Measurements from ENCODE around the gene MEGF10.

Gene MEGF10

GRCh38 chr5:127367946-127368465 lies 77.4 kb downstream of the MEGF10 start:
- no peak for TF ChIP-seq CTCF (IDR thresholded peaks at IDR 0.05; ENCODE audit: insufficient read depth, low read length, poor library complexity, severe bottlenecking)
- DNase-seq (ENCODE audit: extremely low read depth, insufficient read length) = no peak
- Histone ChIP-seq H3K36me3 (ENCODE audit: control insufficient read depth, insufficient read depth, low read length) (no peaks in the 10 kb centered on the region), H3K27me3 (replicated peaks; ENCODE audit: control insufficient read depth, insufficient read depth, low read length) (no peaks in the 10 kb centered on the region; the same call in 1 of the 2 replicates), H3K4me3 (replicated peaks; ENCODE audit: low read depth, low read length) (no peak overlapping the region)

DNA sequence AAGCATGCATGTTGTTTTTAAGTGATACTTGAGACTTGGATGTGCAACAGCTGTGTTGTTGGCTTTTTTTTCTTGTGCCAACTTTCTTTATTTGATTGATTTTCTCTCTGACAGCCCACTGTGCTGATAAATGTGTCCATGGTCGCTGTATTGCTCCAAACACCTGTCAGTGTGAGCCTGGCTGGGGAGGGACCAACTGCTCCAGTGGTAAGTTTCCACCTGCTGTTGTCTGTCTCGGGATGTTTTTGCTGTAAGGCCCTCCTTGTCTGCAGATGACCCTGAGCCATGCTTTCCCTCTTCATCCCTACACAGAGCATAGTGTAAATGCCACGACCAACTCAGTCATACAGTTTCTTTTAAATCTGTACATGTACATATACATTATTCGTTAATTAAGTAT lies 79.2 kb downstream of the MEGF10 start:
- H3K36me3 ChIP-seq (ENCODE audit: control insufficient read depth, insufficient read depth, low read length) = no peaks in the 10 kb centered on the region
- H3K27me3 ChIP-seq (replicated peaks; ENCODE audit: control insufficient read depth, insufficient read depth, low read length) = no peaks in the 10 kb centered on the region; the same call in 1 of the 2 replicates
- DNase-seq (ENCODE audit: extremely low read depth, insufficient read length) = no peak
- H3K4me3 ChIP-seq (replicated peaks; ENCODE audit: low read depth, low read length) = no peak overlapping the region
- no peak for TF ChIP-seq CTCF (IDR thresholded peaks at IDR 0.05; ENCODE audit: insufficient read depth, low read length, poor library complexity, severe bottlenecking)

GRCh38 chr5:127370631-127371030 lies 80.0 kb downstream of the MEGF10 start:
- Histone ChIP-seq H3K27me3 (replicated peaks; ENCODE audit: control insufficient read depth, insufficient read depth, low read length) (no peaks in the 10 kb centered on the region; the same call in 1 of the 2 replicates), H3K36me3 (ENCODE audit: control insufficient read depth, insufficient read depth, low read length) (no peaks in the 10 kb centered on the region), H3K4me3 (replicated peaks; ENCODE audit: low read depth, low read length) (no peak overlapping the region)
- no peak for TF ChIP-seq CTCF (IDR thresholded peaks at IDR 0.05; ENCODE audit: insufficient read depth, low read length, poor library complexity, severe bottlenecking)
- DNase-seq (ENCODE audit: extremely low read depth, insufficient read length) = no peak

DNA sequence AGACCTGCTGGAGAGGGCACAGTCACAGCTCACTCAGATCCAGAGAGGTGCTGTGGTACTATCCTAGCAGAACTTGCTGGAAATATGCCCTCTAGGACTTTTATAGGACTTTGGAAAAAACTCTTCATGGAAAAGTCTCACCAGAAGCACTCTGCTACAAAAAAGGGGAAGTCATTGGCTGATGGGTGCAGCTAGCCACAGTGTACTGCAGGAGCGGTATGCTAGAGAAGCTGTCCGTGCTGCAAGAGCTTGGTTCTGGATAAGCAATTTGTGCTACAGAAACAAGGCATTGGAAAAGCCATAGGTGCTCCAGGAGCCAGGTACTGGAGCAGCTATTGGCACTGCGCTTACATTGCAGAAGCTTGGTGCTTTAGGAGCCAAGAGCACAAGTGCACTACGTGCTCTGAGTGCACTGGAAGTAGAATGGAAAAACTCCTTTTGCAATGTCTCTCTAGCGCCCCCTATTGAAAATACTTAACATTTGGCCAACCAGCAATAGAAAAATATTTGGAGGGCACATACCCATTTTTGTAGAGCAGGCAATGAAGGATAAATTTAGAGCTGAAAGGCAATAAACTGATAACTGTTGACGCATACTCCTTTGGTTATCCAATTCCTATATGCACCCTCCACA lies 83.4 kb downstream of the MEGF10 start:
- no peak overlapping the region for H3K4me3 ChIP-seq (replicated peaks; ENCODE audit: low read depth, low read length)
- TF ChIP-seq CTCF (IDR thresholded peaks at IDR 0.05; ENCODE audit: insufficient read depth, low read length, poor library complexity, severe bottlenecking) = peak; percentile 36
- DNase-seq (ENCODE audit: extremely low read depth, insufficient read length) = no peak
- H3K36me3 ChIP-seq (ENCODE audit: control insufficient read depth, insufficient read depth, low read length) = no peaks in the 10 kb centered on the region
- H3K27me3 ChIP-seq (replicated peaks; ENCODE audit: control insufficient read depth, insufficient read depth, low read length) = no peaks in the 10 kb centered on the region

DNA sequence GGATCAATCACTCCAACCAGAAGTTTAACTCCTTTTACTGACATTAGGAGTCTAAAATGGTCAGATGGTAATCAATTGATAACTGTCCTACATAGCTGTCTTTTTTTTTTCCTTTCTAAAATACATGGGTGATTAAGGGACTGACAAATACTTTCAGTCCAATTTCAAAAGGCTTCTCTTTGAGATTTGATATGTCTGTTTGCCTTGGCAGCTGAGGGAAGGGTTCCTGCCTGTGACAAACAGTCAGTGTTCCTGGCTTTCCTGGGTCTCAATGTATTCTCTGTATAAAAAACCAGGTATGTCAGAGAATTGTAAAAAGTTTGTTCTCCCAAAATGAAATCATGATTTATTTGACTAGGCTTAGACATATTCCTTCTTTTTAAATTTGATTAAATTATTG lies 84.5 kb downstream of the MEGF10 start:
- TF ChIP-seq CTCF (IDR thresholded peaks at IDR 0.05; ENCODE audit: insufficient read depth, low read length, poor library complexity, severe bottlenecking) = no peak
- H3K27me3 ChIP-seq (replicated peaks; ENCODE audit: control insufficient read depth, insufficient read depth, low read length) = no peaks in the 10 kb centered on the region

More for the DNA sequence above, 84.5 kb downstream of the MEGF10 start:
- no peaks in the 10 kb centered on the region for H3K36me3 ChIP-seq (ENCODE audit: control insufficient read depth, insufficient read depth, low read length)
- H3K4me3 ChIP-seq (replicated peaks; ENCODE audit: low read depth, low read length) = no peak overlapping the region
- DNase-seq (ENCODE audit: extremely low read depth, insufficient read length) = no peak

Data from GM06990 (cell line).